ENCODE results near the gene SASH3.

Gene SASH3

GRCh38 chrX:129755779-129756650 lies 23.7 kb upstream of the SASH3 start:
- in situ Hi-C loops (cut with HindIII; ENCODE audit: low sequenced_read_pairs) = no loop called here

- in situ Hi-C loops (cut with HindIII; ENCODE audit: low sequenced_read_pairs) = no loop called here
Observed at GRCh38 chrX:129759576-129760061, 20.1 kb upstream of the SASH3 start.

DNA sequence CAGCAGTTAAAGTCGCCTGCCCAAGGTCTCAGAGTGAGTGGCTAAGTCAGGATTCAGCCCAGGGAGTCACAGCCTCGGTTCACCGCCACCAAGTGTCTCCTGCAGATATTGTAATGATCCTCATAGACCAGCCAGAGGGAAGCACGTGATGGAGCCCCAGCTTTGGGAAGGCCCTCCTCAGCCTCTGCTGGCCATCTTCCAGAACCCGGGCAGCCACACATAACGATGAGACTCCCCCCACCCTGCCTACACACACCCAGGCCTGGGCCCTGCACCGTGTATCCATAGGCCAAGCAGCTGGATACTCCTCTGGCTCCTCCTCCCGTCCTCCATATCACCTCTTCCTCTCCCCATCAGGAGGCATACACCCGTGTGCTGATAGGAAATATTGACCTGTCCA lies 19.6 kb upstream of the SASH3 start:
- in situ Hi-C loops (cut with HindIII; ENCODE audit: low sequenced_read_pairs) = no loop called here

DNA sequence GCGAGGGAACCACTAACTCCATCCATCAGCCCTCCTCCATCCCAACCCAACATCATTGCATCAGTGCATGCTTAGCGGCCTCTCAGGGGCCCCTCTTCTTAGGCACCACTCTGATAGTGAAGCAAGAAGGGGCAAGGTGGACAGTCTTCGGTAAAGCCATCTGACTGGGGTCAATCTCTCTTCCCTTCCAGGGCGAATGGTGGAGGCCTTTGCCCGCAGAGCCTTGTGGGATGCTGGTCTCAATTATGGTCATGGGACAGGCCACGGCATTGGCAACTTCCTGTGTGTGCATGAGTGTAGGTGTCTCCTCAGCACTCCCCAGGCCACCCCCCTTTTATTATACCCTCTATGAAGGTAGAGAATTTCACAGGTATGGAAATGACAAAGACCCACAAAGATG lies 18.8 kb upstream of the SASH3 start:
- in situ Hi-C loops (cut with HindIII; ENCODE audit: low sequenced_read_pairs) = no loop called here

DNA sequence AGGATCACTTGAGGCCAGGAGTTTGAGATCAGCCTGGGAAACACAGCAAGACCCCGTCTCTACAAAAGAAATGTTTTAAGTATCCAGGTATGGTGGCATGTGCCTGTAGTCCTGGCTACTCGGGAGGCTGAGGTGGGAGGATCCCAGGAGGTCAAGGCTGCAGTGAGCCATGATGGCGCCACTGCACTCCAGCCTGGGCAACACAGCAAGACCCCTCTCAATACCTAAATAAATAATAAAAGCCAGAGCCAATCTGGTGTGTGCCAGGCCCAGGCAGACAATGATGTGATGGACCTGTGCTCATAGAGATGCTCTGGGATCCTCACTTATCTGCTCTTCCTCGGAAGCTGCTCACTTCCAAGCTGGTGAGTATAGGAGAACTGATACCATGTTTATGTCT lies 18.2 kb upstream of the SASH3 start:
- in situ Hi-C loops (cut with HindIII; ENCODE audit: low sequenced_read_pairs) = no loop called here

GRCh38 chrX:129762448-129762847 lies 17.3 kb upstream of the SASH3 start:
- in situ Hi-C loops (cut with HindIII; ENCODE audit: low sequenced_read_pairs) = no loop called here

GRCh38 chrX:129763666-129764065 lies 16.1 kb upstream of the SASH3 start:
- in situ Hi-C loops (cut with HindIII; ENCODE audit: low sequenced_read_pairs) = no loop called here

DNA sequence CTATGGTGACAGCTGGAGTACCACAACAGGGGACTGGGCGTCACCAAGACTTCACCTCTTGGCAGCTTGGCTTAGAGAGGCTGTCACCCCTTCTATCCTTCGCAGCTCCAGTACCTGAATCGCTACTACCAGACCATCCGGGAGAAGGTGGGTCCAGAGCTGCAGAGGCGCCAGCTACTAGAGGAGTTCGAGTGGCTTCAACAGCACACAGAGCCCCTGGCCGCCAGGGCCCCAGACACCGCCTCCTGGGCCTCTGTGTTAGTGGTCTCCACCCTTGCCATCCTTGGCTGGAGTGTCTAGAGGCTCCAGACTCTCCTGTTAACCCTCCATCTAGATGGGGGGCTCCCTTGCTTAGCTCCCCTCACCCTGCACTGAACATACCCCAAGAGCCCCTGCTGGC lies 11.6 kb upstream of the SASH3 start:
- in situ Hi-C loops (cut with HindIII; ENCODE audit: low sequenced_read_pairs) = no loop called here

- in situ Hi-C loops (cut with HindIII; ENCODE audit: low sequenced_read_pairs) = no loop called here
Observed at GRCh38 chrX:129768586-129769466, 10.9 kb upstream of the SASH3 start.

DNA sequence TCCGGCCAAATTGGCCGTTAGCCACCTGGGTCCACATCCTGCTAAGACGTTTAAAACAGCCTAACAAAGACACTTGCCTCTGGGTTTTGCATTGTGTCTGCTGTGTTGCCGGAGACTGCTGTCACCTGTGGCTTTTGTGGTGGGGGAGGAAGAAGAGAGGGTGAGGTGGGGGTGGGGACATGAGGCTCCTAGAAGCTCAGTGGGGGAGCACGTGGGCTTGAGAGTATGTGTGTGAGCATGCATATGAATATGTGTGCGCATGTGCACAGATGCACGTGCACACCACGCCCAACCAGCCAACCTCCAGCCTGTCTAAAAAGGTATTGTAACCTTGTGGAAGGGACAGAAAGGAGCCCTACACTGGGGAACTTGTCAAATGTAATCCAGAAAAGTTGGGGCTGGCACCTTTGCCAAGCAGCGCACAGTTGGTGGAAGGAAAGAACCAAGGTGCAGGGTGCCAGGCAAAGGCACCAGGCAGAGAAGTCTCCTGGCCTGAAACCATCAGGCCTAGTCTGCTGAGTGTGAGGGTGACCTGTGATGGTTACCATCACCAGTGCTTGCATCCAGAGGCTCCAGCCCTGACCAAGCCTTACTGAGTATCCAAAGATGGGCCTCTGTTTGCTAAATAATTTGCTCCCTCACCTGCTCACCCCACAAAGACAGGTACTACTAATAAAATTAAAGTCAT lies 10.1 kb upstream of the SASH3 start:
- in situ Hi-C loops (cut with HindIII; ENCODE audit: low sequenced_read_pairs) = no loop called here

GRCh38 chrX:129771266-129771995 lies 8.3 kb upstream of the SASH3 start:
- in situ Hi-C loops (cut with HindIII; ENCODE audit: low sequenced_read_pairs) = no loop called here

- in situ Hi-C loops (cut with HindIII; ENCODE audit: low sequenced_read_pairs) = no loop called here
Observed at GRCh38 chrX:129772796-129773431, 6.8 kb upstream of the SASH3 start.

DNA sequence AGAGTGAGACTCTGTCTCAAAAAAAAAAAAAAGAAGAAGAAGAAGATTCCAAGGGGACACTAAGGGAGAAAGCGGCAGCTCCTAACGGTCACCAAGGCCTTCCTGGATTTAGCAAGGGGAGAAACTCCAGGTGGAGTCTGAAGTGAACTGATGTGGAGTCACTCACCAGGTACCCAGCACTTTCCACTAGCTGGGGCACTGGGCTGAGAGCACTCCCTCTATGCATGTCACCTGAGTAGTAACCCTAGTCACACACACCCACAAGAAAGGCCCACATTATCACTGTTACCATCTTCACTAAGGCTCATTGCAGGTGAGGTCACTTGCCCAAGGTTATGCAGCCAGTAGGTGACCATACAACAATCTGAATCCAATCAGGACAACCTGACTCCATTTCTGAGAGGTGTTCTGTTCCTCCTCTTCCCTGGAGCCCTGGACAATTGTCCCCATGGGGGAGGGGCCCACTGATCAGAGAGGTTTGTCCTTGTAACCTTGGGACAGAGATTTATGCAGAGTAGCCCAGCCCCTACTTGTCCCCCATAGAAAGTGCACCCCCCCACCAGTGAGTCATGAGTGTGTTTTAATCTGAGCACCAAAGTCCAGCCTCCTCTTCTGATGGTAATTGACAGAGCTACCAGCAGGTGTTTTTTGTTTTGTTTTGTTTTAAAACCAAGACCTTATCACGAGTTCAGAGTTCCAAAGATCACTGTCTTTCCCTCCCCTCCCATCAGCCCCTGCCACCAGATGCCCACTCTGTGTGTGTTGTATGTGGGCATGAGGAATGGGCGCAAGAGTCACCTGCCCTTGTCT lies 5.9 kb upstream of the SASH3 start:
- in situ Hi-C loops (cut with HindIII; ENCODE audit: low sequenced_read_pairs) = no loop called here

GRCh38 chrX:129777218-129778030 lies 2.3 kb upstream of the SASH3 start:
- in situ Hi-C loops (cut with HindIII; ENCODE audit: low sequenced_read_pairs) = no loop called here

GRCh38 chrX:129779086-129779672 lies 570 bp upstream of the SASH3 start:
- in situ Hi-C loops (cut with HindIII; ENCODE audit: low sequenced_read_pairs) = no loop called here

GRCh38 chrX:129780441-129781105 lies 824 bp downstream of the SASH3 start:
- in situ Hi-C loops (cut with HindIII; ENCODE audit: low sequenced_read_pairs) = no loop called here

- in situ Hi-C loops (cut with HindIII; ENCODE audit: low sequenced_read_pairs) = no loop called here
Observed at GRCh38 chrX:129781134-129781672, 1.5 kb downstream of the SASH3 start.

Measured in endothelial cell of hepatic sinusoid (primary cell).